MG63 (cell line): ENCODE measurements around the gene CLEC12A. TPM values are rescaled to one million over a fixed set of nuclear protein-coding genes. Genes with fewer than 3 reads are reported as not detected.

Experiments
- DNase-seq: peaks from one replicate; pipeline ENCODE4 v3.0.0-alpha.2; 2020
- H3K27me3 ChIP-seq: fragments of 250-450 bp; sonication (Bioruptor Pico); 2 replicates; pipeline ENCODE4 v1.5.1; 2020; ENCODE audit warnings: mild to moderate bottlenecking, moderate library complexity
- H3K36me3 ChIP-seq: fragments of 250-450 bp; sonication (Bioruptor Pico); 2 replicates; pipeline ENCODE4 v1.5.1; 2020; ENCODE audit warnings: mild to moderate bottlenecking, moderate library complexity
- H3K4me3 ChIP-seq: fragments of 250-450 bp; sonication (Bioruptor Pico); 2 replicates; pipeline ENCODE4 v1.5.1; 2020; ENCODE audit warnings: mild to moderate bottlenecking, moderate library complexity
- H3K9me3 ChIP-seq: fragments of 250-450 bp; sonication (Bioruptor Pico); 2 replicates; pipeline ENCODE4 v1.5.1; 2020; ENCODE audit warnings: mild to moderate bottlenecking, moderate library complexity
- total RNA-seq: library from RNA; depleted of rRNA; stranded (reverse); fragments of >200 nt; shearing (Covaris generic); gene quantifications from 2 replicates; pipeline ENCODE4 v1.2.3, GENCODE V29; 2014; ENCODE audit warnings: low replicate concordance; rRNA removed

The CLEC12A gene
- not detected in 2 replicates for total RNA-seq

- Histone ChIP-seq H3K9me3 (no peaks in the 10 kb centered on the region), H3K4me3 (no peak within 1 kb of the TSS), H3K27me3 (no peaks in the 10 kb centered on the region), H3K36me3 (no peaks in the 10 kb centered on the region)
- no peak for DNase-seq
Observed at GRCh38 chr12:9971181-9971580, at the start of gene CLEC12A. TSS of gene CLEC12A (plus strand) at chr12:9971409. CDS start at chr12:9971597, 188 bp downstream.

GRCh38 chr12:9922429-9922828 is 48.8 kb upstream of the CLEC12A start:
- no peaks in the 10 kb centered on the region for H3K27me3 ChIP-seq
- no peak overlapping the region for H3K4me3 ChIP-seq
- DNase-seq: no peak
- H3K36me3 ChIP-seq: no peaks in the 10 kb centered on the region
- H3K9me3 ChIP-seq: no peaks in the 10 kb centered on the region

DNA sequence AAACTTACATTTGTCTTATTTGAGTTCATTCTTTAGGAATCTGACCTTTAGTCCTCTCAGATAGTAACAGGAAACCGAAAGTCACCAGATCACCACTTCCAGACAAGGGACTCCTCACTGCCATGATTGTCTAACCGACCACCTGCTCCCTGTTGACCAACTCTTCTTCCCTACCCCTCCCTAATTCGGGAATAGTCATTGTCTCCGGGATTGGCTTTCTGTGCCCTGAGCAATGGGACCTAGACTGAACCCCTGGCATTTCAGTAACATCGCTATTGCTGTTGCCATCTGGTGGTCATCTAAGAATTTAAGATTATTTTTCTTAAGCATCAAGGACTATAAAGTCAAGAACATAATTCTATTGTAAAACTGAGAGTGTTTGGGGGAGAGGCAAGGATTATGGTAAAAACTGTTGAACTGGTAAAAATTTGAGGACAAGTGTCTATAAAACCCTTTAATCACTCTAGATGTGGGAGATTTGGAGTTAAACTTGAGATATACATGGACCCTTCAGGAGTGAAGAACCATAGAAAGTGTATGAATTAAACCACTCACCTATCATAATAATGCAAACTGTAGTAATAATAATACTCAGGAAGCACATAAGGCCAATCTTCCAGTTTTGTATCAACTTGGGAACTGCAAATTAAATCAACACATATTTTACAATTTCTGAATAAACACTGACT is 45.4 kb upstream of the CLEC12A start:
- Histone ChIP-seq H3K27me3 (no peaks in the 10 kb centered on the region), H3K4me3 (no peak overlapping the region), H3K36me3 (no peaks in the 10 kb centered on the region), H3K9me3 (no peaks in the 10 kb centered on the region)
- DNase-seq: peak; percentile 24

DNA sequence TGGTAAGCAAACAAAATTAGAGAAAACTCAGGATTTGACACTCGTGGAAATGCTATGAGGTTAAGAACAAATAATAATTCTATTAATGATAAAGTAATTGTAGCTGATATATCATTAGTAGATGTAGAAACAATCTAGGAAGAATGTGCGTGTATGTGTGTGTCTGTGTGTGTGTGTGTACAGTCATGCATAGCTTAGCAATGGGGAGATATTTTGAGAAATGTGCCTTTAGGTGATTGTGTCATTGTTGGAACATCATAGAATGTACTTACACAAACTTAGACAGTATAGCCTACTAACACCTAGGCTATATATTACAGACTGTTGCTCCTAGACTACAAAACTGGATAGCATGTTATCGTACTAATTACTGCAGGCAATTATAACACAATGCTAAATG is 44.3 kb upstream of the CLEC12A start:
- no peak overlapping the region for H3K4me3 ChIP-seq
- H3K27me3 ChIP-seq: no peaks in the 10 kb centered on the region
- no peaks in the 10 kb centered on the region for H3K9me3 ChIP-seq
- H3K36me3 ChIP-seq: no peaks in the 10 kb centered on the region
- no peak for DNase-seq

GRCh38 chr12:9928607-9929006 is 42.6 kb upstream of the CLEC12A start:
- no peak for DNase-seq

GRCh38 chr12:9931245-9931644 is 40.0 kb upstream of the CLEC12A start:
- no peaks in the 10 kb centered on the region for H3K9me3 ChIP-seq
- no peak for DNase-seq
- H3K27me3 ChIP-seq: no peaks in the 10 kb centered on the region
- no peaks in the 10 kb centered on the region for H3K36me3 ChIP-seq
- H3K4me3 ChIP-seq: no peak overlapping the region

More at GRCh38 chr12:9928607-9929006, 42.6 kb upstream of the CLEC12A start:
- H3K9me3 ChIP-seq: no peaks in the 10 kb centered on the region
- no peaks in the 10 kb centered on the region for H3K27me3 ChIP-seq
- no peaks in the 10 kb centered on the region for H3K36me3 ChIP-seq
- H3K4me3 ChIP-seq: no peak overlapping the region

GRCh38 chr12:9932270-9932669 is 38.9 kb upstream of the CLEC12A start, which contains the start of gene CLEC2A:
TSS of gene CLEC2A (minus strand) at chr12:9932370. CDS start at chr12:9932329, 41 bp downstream.
- Histone ChIP-seq H3K4me3 (no peak within 1 kb of the TSS), H3K36me3 (no peaks in the 10 kb centered on the region), H3K27me3 (no peaks in the 10 kb centered on the region), H3K9me3 (no peaks in the 10 kb centered on the region)
- no peak for DNase-seq

DNA sequence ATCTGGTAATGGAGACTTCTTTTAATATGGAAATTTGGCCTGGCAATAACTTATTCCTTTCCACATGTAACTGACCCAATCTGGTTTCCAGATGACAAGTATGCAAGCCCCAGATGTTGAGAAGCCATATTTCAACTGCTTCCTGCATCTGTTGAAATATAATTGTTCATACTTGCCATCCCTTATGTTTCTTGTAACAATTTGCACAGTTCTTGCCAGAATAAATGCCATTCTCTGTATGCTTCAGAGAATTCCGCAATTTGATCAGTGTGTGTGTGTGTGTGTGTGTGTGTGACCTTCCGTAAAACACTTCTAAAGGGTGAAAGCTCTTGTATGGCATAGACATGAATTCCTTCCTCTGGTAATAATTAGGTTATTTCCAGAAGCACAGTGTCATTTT is 37.3 kb upstream of the CLEC12A start:
- Histone ChIP-seq H3K9me3 (no peaks in the 10 kb centered on the region), H3K4me3 (no peak overlapping the region), H3K36me3 (no peaks in the 10 kb centered on the region), H3K27me3 (no peaks in the 10 kb centered on the region)
- no peak for DNase-seq

- H3K27me3 ChIP-seq: no peaks in the 10 kb centered on the region
- DNase-seq: no peak
- no peaks in the 10 kb centered on the region for H3K36me3 ChIP-seq
- H3K4me3 ChIP-seq: no peak overlapping the region
- H3K9me3 ChIP-seq: no peaks in the 10 kb centered on the region
Observed at GRCh38 chr12:9935026-9935425, 36.2 kb upstream of the CLEC12A start.

DNA sequence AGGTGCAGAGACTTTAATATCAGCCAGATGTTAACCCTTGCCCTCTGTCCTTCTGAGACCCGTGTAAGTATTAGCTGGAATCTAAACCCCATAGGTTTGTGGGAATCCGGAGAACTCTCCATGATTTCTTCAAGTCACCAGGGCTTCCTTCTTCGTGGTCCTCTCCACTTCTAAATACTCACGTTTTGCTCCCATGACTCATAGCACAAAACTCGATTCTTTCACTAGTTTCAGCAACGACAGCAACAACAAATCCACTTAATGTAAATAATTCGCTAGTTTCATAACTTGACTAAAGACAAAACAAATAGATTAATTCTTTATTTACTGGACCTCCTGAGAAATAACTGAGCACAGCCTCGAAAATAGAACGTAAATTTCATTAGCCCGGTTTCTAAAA is 34.6 kb upstream of the CLEC12A start:
- DNase-seq: no peak
- peaks cover 2% of the 10 kb centered on the region; the same call in 1 of the 2 replicates for H3K27me3 ChIP-seq
- H3K9me3 ChIP-seq: no peaks in the 10 kb centered on the region
- H3K36me3 ChIP-seq: no peaks in the 10 kb centered on the region
- no peak overlapping the region for H3K4me3 ChIP-seq

DNA sequence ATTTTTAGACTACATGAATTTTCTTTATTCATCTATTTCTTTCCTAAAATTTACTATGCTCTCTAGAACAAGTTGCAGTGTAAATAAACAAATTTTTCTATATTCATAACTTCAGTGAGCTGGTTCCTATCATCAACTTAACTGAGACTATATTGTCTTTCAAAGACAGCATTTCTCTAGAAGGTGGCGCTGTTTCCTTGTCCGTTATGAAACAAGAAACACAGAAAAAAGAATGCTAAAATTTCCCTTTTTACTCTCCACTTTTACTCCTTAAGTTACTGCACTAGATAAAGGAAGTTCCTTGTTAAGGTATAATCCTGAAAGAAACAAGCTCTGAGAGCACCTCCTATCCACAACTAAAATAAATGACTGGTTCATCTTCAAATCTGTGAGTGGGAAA is 30.8 kb upstream of the CLEC12A start:
- no peaks in the 10 kb centered on the region for H3K9me3 ChIP-seq
- H3K4me3 ChIP-seq: no peak overlapping the region
- no peak for DNase-seq
- peaks cover 15% of the 10 kb centered on the region; the same call in 1 of the 2 replicates for H3K27me3 ChIP-seq
- H3K36me3 ChIP-seq: no peaks in the 10 kb centered on the region

DNA sequence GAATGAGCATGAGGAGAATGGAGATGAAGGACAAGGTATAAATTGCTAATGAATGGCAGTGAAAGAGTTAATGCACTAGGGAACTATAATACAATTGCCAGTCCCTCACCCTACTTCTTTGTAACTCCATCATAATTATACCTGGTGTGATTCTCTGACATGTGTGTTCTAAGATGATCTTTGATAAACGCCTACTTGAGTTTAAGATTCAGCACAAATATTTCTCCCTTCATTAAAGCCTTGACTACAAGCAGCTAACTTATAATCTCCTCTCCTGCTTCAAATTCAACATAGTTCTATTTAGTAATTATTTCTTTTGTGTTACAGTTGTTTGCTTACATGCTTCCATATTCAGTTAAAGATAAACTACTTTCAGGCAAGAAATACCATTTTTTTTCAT is 29.4 kb upstream of the CLEC12A start:
- Histone ChIP-seq H3K4me3 (no peak overlapping the region), H3K9me3 (no peaks in the 10 kb centered on the region), H3K27me3 (peaks cover 15% of the 10 kb centered on the region; the same call in 1 of the 2 replicates), H3K36me3 (no peaks in the 10 kb centered on the region)
- DNase-seq: no peak

GRCh38 chr12:9943240-9943639 is 28.0 kb upstream of the CLEC12A start:
- Histone ChIP-seq H3K9me3 (no peaks in the 10 kb centered on the region), H3K4me3 (peak overlapping the region; percentile 19; the same call in 1 of the 2 replicates), H3K36me3 (no peaks in the 10 kb centered on the region), H3K27me3 (peaks cover 15% of the 10 kb centered on the region; the same call in 1 of the 2 replicates)
- peak; percentile 18 for DNase-seq

DNA sequence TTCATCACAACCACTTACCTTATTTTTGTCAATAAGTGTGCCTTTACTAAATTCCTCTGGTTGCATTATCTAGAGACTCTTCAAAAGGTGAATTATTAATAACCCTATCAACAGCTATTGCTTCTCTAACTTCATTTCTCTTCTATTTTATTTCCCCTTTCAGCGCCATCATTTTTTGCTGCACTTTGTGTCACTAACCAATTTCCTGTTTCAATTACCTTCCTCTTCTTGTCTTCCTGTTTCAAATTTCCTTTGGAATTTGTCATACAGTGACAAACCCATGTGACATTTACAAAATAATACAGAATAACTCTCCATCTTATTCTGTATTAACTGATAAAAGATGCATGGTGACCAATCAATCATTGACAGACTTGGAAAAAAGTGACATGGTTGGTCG is 26.8 kb upstream of the CLEC12A start:
- peaks cover 15% of the 10 kb centered on the region; the same call in 1 of the 2 replicates for H3K27me3 ChIP-seq
- H3K9me3 ChIP-seq: no peaks in the 10 kb centered on the region
- H3K4me3 ChIP-seq: no peak overlapping the region
- H3K36me3 ChIP-seq: no peaks in the 10 kb centered on the region
- DNase-seq: no peak

GRCh38 chr12:9947674-9948073 is 23.5 kb upstream of the CLEC12A start:
- no peaks in the 10 kb centered on the region for H3K36me3 ChIP-seq
- H3K4me3 ChIP-seq: no peak overlapping the region
- no peak for DNase-seq
- H3K9me3 ChIP-seq: no peaks in the 10 kb centered on the region
- peaks cover 6% of the 10 kb centered on the region; the same call in 1 of the 2 replicates for H3K27me3 ChIP-seq

- H3K36me3 ChIP-seq: no peaks in the 10 kb centered on the region
- H3K9me3 ChIP-seq: no peaks in the 10 kb centered on the region
- no peak overlapping the region for H3K4me3 ChIP-seq
- DNase-seq: no peak
- H3K27me3 ChIP-seq: peaks cover 2% of the 10 kb centered on the region; the same call in 1 of the 2 replicates
Observed at GRCh38 chr12:9948606-9949296, 22.5 kb upstream of the CLEC12A start.

- Histone ChIP-seq H3K36me3 (no peaks in the 10 kb centered on the region), H3K27me3 (peaks cover 2% of the 10 kb centered on the region; the same call in 1 of the 2 replicates), H3K4me3 (no peak overlapping the region), H3K9me3 (no peaks in the 10 kb centered on the region)
- DNase-seq: no peak
Observed at GRCh38 chr12:9951026-9951675, 20.1 kb upstream of the CLEC12A start.
